HG02763 (cell line): ENCODE measurements around the gene TRPM4.
"Not testable (repeated sequence)": the region's sequence is repeated elsewhere in the genome, so short reads cannot be mapped to it uniquely, and the experiment has no call there.

Source experiments
- ATAC-seq: cut with Tn5 transposase; IDR thresholded peaks from one replicate; pipeline ENCODE4 v1.9.1; 2021; ENCODE audit warnings: mild to moderate bottlenecking, moderate library complexity; ENCODE audit not compliant: unreplicated experiment

TRPM4 gene

GRCh38 chr19:49186108-49186507 is 28.5 kb downstream of the TRPM4 start:
- no peak for ATAC-seq

GRCh38 chr19:49188626-49189200 is 31.1 kb downstream of the TRPM4 start:
- ATAC-seq = no peak

GRCh38 chr19:49189259-49189658 is 31.7 kb downstream of the TRPM4 start:
- ATAC-seq = no peak

GRCh38 chr19:49190781-49191180 is 33.2 kb downstream of the TRPM4 start:
- ATAC-seq = no peak

- ATAC-seq = no peak
Observed at GRCh38 chr19:49193822-49194394, 36.3 kb downstream of the TRPM4 start.

GRCh38 chr19:49194408-49194807 is 36.8 kb downstream of the TRPM4 start:
- no peak for ATAC-seq

- no peak for ATAC-seq
Observed at GRCh38 chr19:49196527-49197240, 39.1 kb downstream of the TRPM4 start.

- ATAC-seq = no peak
Observed at GRCh38 chr19:49200238-49200862, 42.8 kb downstream of the TRPM4 start.

- no peak for ATAC-seq
Observed at GRCh38 chr19:49201042-49201441, 43.5 kb downstream of the TRPM4 start.

- no peak for ATAC-seq
Observed at GRCh38 chr19:49205114-49205513, 47.5 kb downstream of the TRPM4 start.

GRCh38 chr19:49209502-49209901 is 51.9 kb downstream of the TRPM4 start:
- ATAC-seq = not testable (repeated sequence)

- ATAC-seq = no peak
Observed at GRCh38 chr19:49210108-49210900, 52.7 kb downstream of the TRPM4 start.

- no peak for ATAC-seq
Observed at GRCh38 chr19:49210901-49211451, 53.4 kb downstream of the TRPM4 start.

- no peak for ATAC-seq
Observed at GRCh38 chr19:49212016-49212701, 54.6 kb downstream of the TRPM4 start.

- no peak for ATAC-seq
Observed at GRCh38 chr19:49213791-49214190, 56.2 kb downstream of the TRPM4 start.

GRCh38 chr19:49214701-49215100 is 57.1 kb downstream of the TRPM4 start:
- no peak for ATAC-seq

GRCh38 chr19:49216071-49216470 is 58.5 kb downstream of the TRPM4 start:
- no peak for ATAC-seq

GRCh38 chr19:49217382-49217781 is 59.8 kb downstream of the TRPM4 start:
- no peak for ATAC-seq

- ATAC-seq = no peak
Observed at GRCh38 chr19:49222011-49222410, 64.4 kb downstream of the TRPM4 start.

- no peak for ATAC-seq
Observed at GRCh38 chr19:49222528-49222927, 64.9 kb downstream of the TRPM4 start.
